ENCODE results near the gene DNAH7. TPM values are rescaled to one million over a fixed set of nuclear protein-coding genes. Genes with fewer than 3 reads are reported as not detected.

DNAH7 gene
- polyA plus RNA-seq, 1 donor (not counting 4 experiments of a cell fraction or from before 2014, with no cell fraction given), result 0.17 TPM

GRCh38 chr2:195959341-195959740 is 109.3 kb downstream of the DNAH7 start:
- no peak overlapping the region for H3K9ac ChIP-seq (ENCODE audit: control insufficient read depth, extremely low read depth, insufficient read depth, low read length)
- no peaks in the 10 kb centered on the region for H3K79me2 ChIP-seq (ENCODE audit: control insufficient read depth, insufficient read depth, low read length)
- no peaks in the 10 kb centered on the region for H3K9me3 ChIP-seq (ENCODE audit: control insufficient read depth, low read depth, low read length)
- no peaks in the 10 kb centered on the region for H3K9me1 ChIP-seq (ENCODE audit: control insufficient read depth, extremely low read depth, insufficient read depth, low read length)
- no peak overlapping the region for H3K4me3 ChIP-seq (ENCODE audit: control insufficient read depth in 2 of 3, extremely low read depth in 1 of 3, insufficient read depth in 2 of 3, low read depth in 1 of 3, low read length in 3 of 3)
- H2AFZ ChIP-seq (ENCODE audit: control insufficient read depth, low read length), result no peak overlapping the region
- H3K4me2 ChIP-seq (ENCODE audit: control insufficient read depth, extremely low read depth, insufficient read depth, low read depth, low read length), result no peak overlapping the region
- H4K20me1 ChIP-seq (ENCODE audit: control insufficient read depth, extremely low read depth, insufficient read depth, low read length), result no peaks in the 10 kb centered on the region
- no peak overlapping the region for H3K27ac ChIP-seq (ENCODE audit: control insufficient read depth, insufficient read depth, low read length)
- no peaks in the 10 kb centered on the region for H3K4me1 ChIP-seq (ENCODE audit: control insufficient read depth, extremely low read depth, insufficient read depth, low read length)
- H3K36me3 ChIP-seq (ENCODE audit: control insufficient read depth in 2 of 2, extremely low read depth in 1 of 2, insufficient read depth in 2 of 2, low read length in 2 of 2), result no peaks in the 10 kb centered on the region
- H3K27me3 ChIP-seq (ENCODE audit: control insufficient read depth, extremely low read depth, insufficient read depth, low read length), result no peaks in the 10 kb centered on the region
- FAIRE-seq, result no peak
- dilution Hi-C loops (cut with MboI; ENCODE audit: extremely low pct_ligation_motif_present, low sequenced_read_pairs), result no loop called here
- no peak for DNase-seq (ENCODE audit: low read depth, low spot score)
- TF ChIP-seq CTCF (optimal IDR thresholded peaks at IDR 0.05 in 1 of 3, IDR thresholded peaks at IDR 0.05 in 1 of 3, conservative IDR thresholded peaks at IDR 0.05 in 1 of 3; ENCODE audit: extremely low read depth in 1 of 3, insufficient read depth in 2 of 3, low read length in 3 of 3) (no peak), EZH2 (IDR thresholded peaks at IDR 0.05; ENCODE audit: low read length) (no peak)

GRCh38 chr2:195956725-195957124 is 111.9 kb downstream of the DNAH7 start:
- Histone ChIP-seq H3K36me3 (ENCODE audit: control insufficient read depth in 2 of 2, extremely low read depth in 1 of 2, insufficient read depth in 2 of 2, low read length in 2 of 2) (no peaks in the 10 kb centered on the region), H3K4me3 (ENCODE audit: control insufficient read depth in 2 of 3, extremely low read depth in 1 of 3, insufficient read depth in 2 of 3, low read depth in 1 of 3, low read length in 3 of 3) (no peak overlapping the region), H3K79me2 (ENCODE audit: control insufficient read depth, insufficient read depth, low read length) (no peaks in the 10 kb centered on the region), H3K9me3 (ENCODE audit: control insufficient read depth, low read depth, low read length) (no peaks in the 10 kb centered on the region), H3K9ac (ENCODE audit: control insufficient read depth, extremely low read depth, insufficient read depth, low read length) (no peak overlapping the region), H3K9me1 (ENCODE audit: control insufficient read depth, extremely low read depth, insufficient read depth, low read length) (no peaks in the 10 kb centered on the region), H3K4me1 (ENCODE audit: control insufficient read depth, extremely low read depth, insufficient read depth, low read length) (no peaks in the 10 kb centered on the region), H3K27me3 (ENCODE audit: control insufficient read depth, extremely low read depth, insufficient read depth, low read length) (no peaks in the 10 kb centered on the region), H2AFZ (ENCODE audit: control insufficient read depth, low read length) (no peak overlapping the region), H3K4me2 (ENCODE audit: control insufficient read depth, extremely low read depth, insufficient read depth, low read depth, low read length) (no peak overlapping the region), H3K27ac (ENCODE audit: control insufficient read depth, insufficient read depth, low read length) (no peak overlapping the region), H4K20me1 (ENCODE audit: control insufficient read depth, extremely low read depth, insufficient read depth, low read length) (no peaks in the 10 kb centered on the region)
- TF ChIP-seq CTCF (optimal IDR thresholded peaks at IDR 0.05 in 1 of 3, IDR thresholded peaks at IDR 0.05 in 1 of 3, conservative IDR thresholded peaks at IDR 0.05 in 1 of 3; ENCODE audit: extremely low read depth in 1 of 3, insufficient read depth in 2 of 3, low read length in 3 of 3) (no peak), EZH2 (IDR thresholded peaks at IDR 0.05; ENCODE audit: low read length) (no peak)
- FAIRE-seq (no peak), DNase-seq (ENCODE audit: low read depth, low spot score) (no peak)
- dilution Hi-C loops (cut with MboI; ENCODE audit: extremely low pct_ligation_motif_present, low sequenced_read_pairs), result no loop called here
